SK-N-SH (cell line): ENCODE results near the gene NPEPL1. TPM values are rescaled to one million over a fixed set of nuclear protein-coding genes. Genes with fewer than 3 reads are reported as not detected.

Source experiments
- CTCF ChIA-PET: fragments of 300-600, 350-600 bp; formaldehyde crosslinking; extraction: SDS; loops from one replicate; lab custom pipeline; 2021; lab: Yijun Ruan, JAX
- POLR2A ChIA-PET: fragments of 350-600 bp; sonication (Branson Sonifier 250); formaldehyde crosslinking; extraction: SDS; loops from one replicate; lab custom pipeline; 2020; ENCODE audit warnings: antibody characterized with exemption, inconsistent platforms; lab: Yijun Ruan, JAX
- DNase-seq: peaks from one replicate; pipeline ENCODE4 v3.0.0; 2012
- H2AFZ ChIP-seq: fragments of 200-600 bp; sonication (generic); 2 replicates; pipeline ENCODE4 v1.8.1; 2016; ENCODE audit warnings: antibody characterized with exemption, mild to moderate bottlenecking, low read depth
- H3F3A ChIP-seq: fragments of 200-600 bp; sonication (generic); replicated peaks from 2 replicates; pipeline ENCODE3; 2016; ENCODE audit warnings: antibody characterized with exemption, mild to moderate bottlenecking; ENCODE audit not compliant: insufficient read depth
- H3K27ac ChIP-seq, 2 experiments: fragments of 200-500 bp in 1 of 2; fragments of 200-600 bp in 1 of 2; sonication (Bioruptor generic) in 1 of 2; sonication (generic), shearing (Covaris generic) in 1 of 2; 2 replicates each; pipeline versions ENCODE4 v1.5.1 to v1.6.1; 2014 to 2016; ENCODE audit warnings: low read depth in 2 of 2, inconsistent platforms in 1 of 2, low read length in 1 of 2, mild to moderate bottlenecking in 1 of 2, mixed read lengths in 1 of 2
- H3K27me3 ChIP-seq: fragments of 200-600 bp; sonication (generic), shearing (Covaris generic); 2 replicates; pipeline ENCODE4 v1.6.1; 2016; ENCODE audit warnings: mixed run types; ENCODE audit not compliant: insufficient read depth
- H3K36me3 ChIP-seq, 2 experiments: fragments of 200-500 bp in 1 of 2; fragments of 200-600 bp in 1 of 2; sonication (Bioruptor generic) in 1 of 2; sonication (generic) in 1 of 2; replicated peaks in 1 of 2; 2 replicates each; pipeline versions ENCODE3 to v1.5.1; 2014 to 2016; ENCODE audit warnings: low read length in 1 of 2, mild to moderate bottlenecking in 1 of 2; ENCODE audit not compliant: insufficient read depth in 2 of 2, control insufficient read depth in 1 of 2
- H3K4me1 ChIP-seq, 2 experiments: fragments of 200-500 bp in 1 of 2; fragments of 200-600 bp in 1 of 2; sonication (Bioruptor generic) in 1 of 2; sonication (generic), shearing (Covaris generic) in 1 of 2; 2 replicates each; pipeline versions ENCODE4 v1.5.1 to v1.6.1; 2014 to 2016; ENCODE audit warnings: low read depth in 1 of 2, low read length in 1 of 2, mixed run types in 1 of 2; ENCODE audit not compliant: insufficient read depth in 2 of 2, control insufficient read depth in 1 of 2
- H3K4me2 ChIP-seq: fragments of 200-600 bp; sonication (generic), shearing (Covaris generic); 2 replicates; pipeline ENCODE4 v1.6.1; 2017; ENCODE audit warnings: mixed run types
- H3K4me3 ChIP-seq, 2 experiments: fragments of 200-500 bp in 1 of 2; fragments of 200-600 bp in 1 of 2; sonication (Bioruptor generic) in 1 of 2; sonication (generic), shearing (Covaris generic) in 1 of 2; 2 replicates each; pipeline versions ENCODE4 v1.5.1 to v1.8.1; 2014 to 2016; ENCODE audit warnings: low read depth in 2 of 2, inconsistent platforms in 1 of 2, low read length in 1 of 2, mild to moderate bottlenecking in 1 of 2, mixed read lengths in 1 of 2, moderate library complexity in 1 of 2
- H3K79me2 ChIP-seq: fragments of 200-600 bp; sonication (generic); 2 replicates; pipeline ENCODE4 v1.8.1; 2017; ENCODE audit warnings: mild to moderate bottlenecking; ENCODE audit not compliant: insufficient read depth
- H3K9ac ChIP-seq: fragments of 200-600 bp; sonication (generic); 2 replicates; pipeline ENCODE4 v1.6.1; 2017; ENCODE audit warnings: mixed run types
- H3K9me2 ChIP-seq: fragments of 200-600 bp; sonication (generic); 2 replicates; pipeline ENCODE4 v1.6.1; 2017; ENCODE audit warnings: mixed run types
- H3K9me3 ChIP-seq: fragments of 200-600 bp; sonication (generic); 2 replicates; pipeline ENCODE4 v1.6.1; 2017; ENCODE audit warnings: mixed run types, mild to moderate bottlenecking, moderate library complexity
- H4K20me1 ChIP-seq: fragments of 200-600 bp; sonication (generic); 2 replicates; pipeline ENCODE4 v1.6.1; 2017; ENCODE audit warnings: mild to moderate bottlenecking, mixed run types; ENCODE audit not compliant: insufficient read depth
- CTCF ChIP-seq: fragments of 200-600 bp; sonication (generic); IDR thresholded peaks from 2 replicates; pipeline ENCODE4 v1.6.1; 2017; ENCODE audit warnings: antibody characterized with exemption, mild to moderate bottlenecking, moderate library complexity
- EP300 ChIP-seq, 2 experiments: IDR thresholded peaks; 2 replicates each; pipeline versions ENCODE4 v1.4.0 to v1.6.1; 2012; ENCODE audit warnings: borderline replicate concordance in 1 of 2, low read depth in 1 of 2, low read length in 1 of 2
- EZH2phosphoT487 ChIP-seq: fragments of 200-600 bp; sonication (generic); IDR thresholded peaks from 2 replicates; pipeline ENCODE4 v1.6.1; 2017; ENCODE audit warnings: low read depth, mixed run types, mild to moderate bottlenecking, antibody characterized with exemption, moderate library complexity, borderline replicate concordance
- FOXJ3 ChIP-seq: sonication (generic); formaldehyde crosslinking; IDR thresholded peaks from 2 replicates; pipeline ENCODE4 v1.5.1; 2020; ENCODE audit warnings: mild to moderate bottlenecking, missing genetic modification reagents
- GABPA ChIP-seq: IDR thresholded peaks from 2 replicates; pipeline ENCODE4 v1.4.0; 2012; ENCODE audit warnings: low read depth, mild to moderate bottlenecking
- IRF3 ChIP-seq: fragments of 150-350 bp; IDR thresholded peaks from 2 replicates; pipeline ENCODE4 v1.6.1; 2016; ENCODE audit warnings: mild to moderate bottlenecking, low read depth, low read length
- JUND ChIP-seq: IDR thresholded peaks from 2 replicates; pipeline ENCODE4 v1.4.0; 2012
- MXI1 ChIP-seq: IDR thresholded peaks from 2 replicates; pipeline ENCODE4 v1.6.1; 2012; ENCODE audit warnings: mild to moderate bottlenecking, low read depth, low read length, improper control_type of control experiment
- NFIC ChIP-seq: IDR thresholded peaks from 2 replicates; pipeline ENCODE4 v1.4.0; 2012; ENCODE audit warnings: borderline replicate concordance
- NRF1 ChIP-seq: IDR thresholded peaks from 2 replicates; pipeline ENCODE4 v1.6.1; 2012; ENCODE audit warnings: low read depth, mild to moderate bottlenecking, low read length
- PBX3 ChIP-seq: IDR thresholded peaks from 2 replicates; pipeline ENCODE4; 2012
- REST ChIP-seq: IDR thresholded peaks from 2 replicates; pipeline ENCODE4 v1.6.1; 2012; ENCODE audit warnings: mild to moderate bottlenecking, low read depth, low read length, moderate library complexity
- SMC3 ChIP-seq: IDR thresholded peaks from 2 replicates; pipeline ENCODE4 v1.6.1; 2012; ENCODE audit warnings: low read depth, low read length, improper control_type of control experiment
- TAF1 ChIP-seq: IDR thresholded peaks from 2 replicates; pipeline ENCODE4 v1.6.1; 2012; ENCODE audit warnings: low read depth, mild to moderate bottlenecking, low read length, moderate library complexity, borderline replicate concordance
- TEAD4 ChIP-seq: IDR thresholded peaks from 2 replicates; pipeline ENCODE4 v1.4.0; 2012; ENCODE audit warnings: mild to moderate bottlenecking, borderline replicate concordance; ENCODE audit not compliant: insufficient read depth
- ZBTB33 ChIP-seq: IDR thresholded peaks from 2 replicates; pipeline ENCODE4 v1.4.0; 2012; ENCODE audit warnings: low read depth, borderline replicate concordance
- WGBS: methylation state at CpG from one replicate; pipeline ENCODE4 v1.1.6; 2017; ENCODE audit warnings: low lambda C conversion rate; 5-methylcytosine and 5-hydroxymethylcytosine counted together
- polyA plus RNA-seq, 3 experiments: library from polyadenylated mRNA; depleted of rRNA; stranded (reverse); fragments of >200 nt; gene quantifications; 2 replicates each; pipeline ENCODE4 v1.2.3, GENCODE V29; 2012

The NPEPL1 gene
- polyA plus RNA-seq, 1 of the 3 experiments (the other 2 are of a cell fraction): 2.8 TPM

GRCh38 chr20:58714340-58714922 lies 21.8 kb downstream of the NPEPL1 start:
- no peak for TF ChIP-seq NRF1
- no peak for TF ChIP-seq FOXJ3 (CRISPR knock-in tag)
- no peak for TF ChIP-seq EZH2phosphoT487
- no peak for TF ChIP-seq CTCF
- no peak for TF ChIP-seq ZBTB33
- TF ChIP-seq GABPA: no peak
- no peak for TF ChIP-seq PBX3
- TF ChIP-seq MXI1: no peak
- no peak for TF ChIP-seq REST
- no peak for TF ChIP-seq JUND
- TF ChIP-seq TAF1: no peak
- no peak for TF ChIP-seq IRF3
- TF ChIP-seq EP300 (IDR thresholded peaks at IDR 0.05; ENCODE audit: borderline replicate concordance in 1 of 2, low read depth in 1 of 2, low read length in 1 of 2): no peak
- no peak for TF ChIP-seq SMC3
- no peak for TF ChIP-seq NFIC
- no peak for TF ChIP-seq TEAD4
- peaks cover 0 to 5% of the 10 kb centered on the region in 2 experiments; a peak in 1 of 4 replicates for H3K4me1 ChIP-seq
- H3K4me2 ChIP-seq: no peak overlapping the region
- H3K27me3 ChIP-seq: no peaks in the 10 kb centered on the region
- H3K4me3 ChIP-seq: no peak overlapping the region
- no peak overlapping the region for H2AFZ ChIP-seq
- no peaks in the 10 kb centered on the region for H4K20me1 ChIP-seq
- no peak overlapping the region for H3K27ac ChIP-seq
- H3F3A ChIP-seq: no peaks in the 10 kb centered on the region
- ChIA-PET CTCF (no interaction called here), POLR2A (no interaction called here)
- H3K79me2 ChIP-seq: no peaks in the 10 kb centered on the region
- H3K9me2 ChIP-seq: no peaks in the 10 kb centered on the region
- H3K36me3 ChIP-seq: no peaks in the 10 kb centered on the region
- H3K9me3 ChIP-seq: no peaks in the 10 kb centered on the region
- no peak overlapping the region for H3K9ac ChIP-seq
- 80% methylated on average over 2 of the region's 16 CpGs for WGBS
- DNase-seq: peak; percentile 32
